ENCODE data around the gene C16orf87. TPM values are rescaled to one million over a fixed set of nuclear protein-coding genes. Genes with fewer than 3 reads are reported as not detected.

Gene C16orf87
- total RNA-seq, 1 experiment from 2014 or later, result 10.2 TPM

GRCh38 chr16:46817961-46818360 is 13.0 kb downstream of the C16orf87 start:
- ChIA-PET CTCF (no interaction called here), RAD21 (ENCODE audit: low non-redundant PET in 1 of 2, low total read pairs in 2 of 2, uncharacterized antibody in 2 of 2, unreplicated experiment in 2 of 2) (no interaction called here), POLR2A (no interaction called here)
- Histone ChIP-seq H3K9me3 (ENCODE audit: control insufficient read depth in 1 of 2, insufficient read depth in 1 of 2, low read depth in 1 of 2, low read length in 2 of 2) (peaks cover 0 to 4% of the 10 kb centered on the region in 2 experiments; a peak in 1 of 4 replicates), H3K4me3 (replicated peaks in 1 of 2; ENCODE audit: low read depth in 1 of 2, low read length in 2 of 2) (no peak overlapping the region), H3K79me2 (ENCODE audit: insufficient read depth, low read length) (peaks cover 69% of the 10 kb centered on the region), H3K36me3 (ENCODE audit: control insufficient read depth in 1 of 2, insufficient read depth in 2 of 2, low read length in 2 of 2) (no peaks in the 10 kb centered on the region), H4K20me1 (ENCODE audit: insufficient read depth) (peaks cover 4% of the 10 kb centered on the region; the same call in 1 of the 2 replicates), H3K4me2 (ENCODE audit: low read length) (peak overlapping the region; percentile 51), H2AFZ (ENCODE audit: low read depth, low read length, poor library complexity, severe bottlenecking) (no peak overlapping the region), H3K9ac (ENCODE audit: low read length) (no peak overlapping the region), H3K9me2 (ENCODE audit: insufficient read depth) (no peaks in the 10 kb centered on the region), H3K27me3 (ENCODE audit: insufficient read depth, low read length) (no peaks in the 10 kb centered on the region), H3K27ac (ENCODE audit: low read depth, low read length) (no peak overlapping the region), H3K4me1 (ENCODE audit: control insufficient read depth in 1 of 2, insufficient read depth in 2 of 2, low read length in 2 of 2) (peaks cover 11 to 14% of the 10 kb centered on the region in 2 experiments)
- intact Hi-C loops (cut with micrococcal nuclease), result no loop called here
- ATAC-seq (peak; percentile 66; the same call in 1 of the 2 replicates), DNase-seq (ENCODE audit: low read depth, low spot score) (no peak)
- TF ChIP-seq FOSL1 (IDR thresholded peaks at IDR 0.05; ENCODE audit: low read depth) (peak; percentile 48; the same call in 1 of the 2 replicates), CTCF (IDR thresholded peaks at IDR 0.05 in 2 of 3, conservative IDR thresholded peaks at IDR 0.05 in 1 of 3; ENCODE audit: borderline replicate concordance in 1 of 3, insufficient read depth in 1 of 3, low read depth in 2 of 3, low read length in 2 of 3) (no peak), JUND (IDR thresholded peaks at IDR 0.05) (0 out of 2 replicates have a peak, but pooled peaks have one; percentile 35)
- BruUV-seq (replicated peaks), result no TSS peak

GRCh38 chr16:46814790-46815189 is 16.2 kb downstream of the C16orf87 start:
- ChIA-PET CTCF (interaction anchor here (2.0 kb wide), 1 partner anchor 13 kb away, joined by 11 read pairs; no protein-coding TSS in a partner anchor), RAD21 (ENCODE audit: low non-redundant PET in 1 of 2, low total read pairs in 2 of 2, uncharacterized antibody in 2 of 2, unreplicated experiment in 2 of 2) (no interaction called here), POLR2A (no interaction called here)
- intact Hi-C loops (cut with micrococcal nuclease), result no loop called here
- no peaks in the 10 kb centered on the region for H3K36me3 ChIP-seq (ENCODE audit: control insufficient read depth in 1 of 2, insufficient read depth in 2 of 2, low read length in 2 of 2)
- peaks cover 69% of the 10 kb centered on the region for H3K79me2 ChIP-seq (ENCODE audit: insufficient read depth, low read length)
- peaks cover 0 to 4% of the 10 kb centered on the region in 2 experiments; a peak in 1 of 4 replicates for H3K9me3 ChIP-seq (ENCODE audit: control insufficient read depth in 1 of 2, insufficient read depth in 1 of 2, low read depth in 1 of 2, low read length in 2 of 2)
- no peaks in the 10 kb centered on the region for H3K9me2 ChIP-seq (ENCODE audit: insufficient read depth)
- H4K20me1 ChIP-seq (ENCODE audit: insufficient read depth), result no peaks in the 10 kb centered on the region
- no peak overlapping the region for H3K9ac ChIP-seq (ENCODE audit: low read length)
- peaks cover 18% of the 10 kb centered on the region in 2 experiments for H3K4me1 ChIP-seq (ENCODE audit: control insufficient read depth in 1 of 2, insufficient read depth in 2 of 2, low read length in 2 of 2)
- H3K4me2 ChIP-seq (ENCODE audit: low read length), result no peak overlapping the region
- DNase-seq (ENCODE audit: low read depth, low spot score), result no peak
- no TSS peak for BruUV-seq (replicated peaks)
- H2AFZ ChIP-seq (ENCODE audit: low read depth, low read length, poor library complexity, severe bottlenecking), result no peak overlapping the region
- H3K4me3 ChIP-seq (replicated peaks in 1 of 2; ENCODE audit: low read depth in 1 of 2, low read length in 2 of 2), result no peak overlapping the region
- no peak for ATAC-seq
- no peak overlapping the region for H3K27ac ChIP-seq (ENCODE audit: low read depth, low read length)
- H3K27me3 ChIP-seq (ENCODE audit: insufficient read depth, low read length), result no peaks in the 10 kb centered on the region
- TF ChIP-seq ATF3 (IDR thresholded peaks at IDR 0.05) (no peak), MAX (IDR thresholded peaks at IDR 0.05) (no peak), CBX3 (IDR thresholded peaks at IDR 0.05; ENCODE audit: low read depth) (no peak), ZBTB33 (IDR thresholded peaks at IDR 0.05; ENCODE audit: extremely low read depth, insufficient replicate concordance, low read length) (no peak), SRF (IDR thresholded peaks at IDR 0.05; ENCODE audit: low read depth) (no peak), SP1 (IDR thresholded peaks at IDR 0.05; ENCODE audit: low read depth) (no peak), POLR2A (IDR thresholded peaks at IDR 0.05; ENCODE audit: borderline replicate concordance, extremely low read depth, insufficient read depth, insufficient read length) (no peak), SIN3A (IDR thresholded peaks at IDR 0.05; ENCODE audit: low read depth) (no peak), EZH2phosphoT487 (IDR thresholded peaks at IDR 0.05; ENCODE audit: borderline replicate concordance) (no peak), JUND (IDR thresholded peaks at IDR 0.05) (no peak), POLR2AphosphoS5 (IDR thresholded peaks at IDR 0.05; ENCODE audit: low read depth, low read length) (no peak)

Data from HCT116 (cell line).